ENCODE measurements around the gene ATP2A3.

- no peak for TF ChIP-seq TARDBP (IDR thresholded peaks at IDR 0.05)
- no peak for TF ChIP-seq ZNF384 (IDR thresholded peaks at IDR 0.05)
- TF ChIP-seq FOXM1 (IDR thresholded peaks at IDR 0.05; ENCODE audit: borderline replicate concordance) = no peak
- no peak for TF ChIP-seq FOXA1 (IDR thresholded peaks at IDR 0.05)
- no peak for TF ChIP-seq CTBP1 (IDR thresholded peaks at IDR 0.05; ENCODE audit: borderline replicate concordance)
Measured at GRCh38 chr17:3972931-3973330, 8.7 kb upstream of the ATP2A3 start.

Measured in HEK293T (cell line).